SU-DHL-6 (cell line): ENCODE data around the gene SYDE2.

Experiments used
- CTCF ChIP-seq: fragments of 200-600 bp; sonication (generic); IDR thresholded peaks from one replicate; pipeline ENCODE4 v1.5.1; 2017; ENCODE audit warnings: antibody characterized with exemption, mild to moderate bottlenecking, low read length, moderate library complexity; ENCODE audit not compliant: insufficient read depth, poor library complexity, severe bottlenecking
- EZH2phosphoT487 ChIP-seq: fragments of 200-600 bp; sonication (generic), shearing (Covaris generic); conservative IDR thresholded peaks from 2 replicates; pipeline ENCODE4 v1.6.1; 2018; ENCODE audit warnings: mild to moderate bottlenecking, antibody characterized with exemption, low read length, moderate library complexity, mixed read lengths

- TF ChIP-seq CTCF, result no peak
- TF ChIP-seq EZH2phosphoT487, result no peak
Measured at GRCh38 chr1:85121744-85122143, 79.1 kb downstream of the SYDE2 start.
